ENCODE results near the gene FXR2.

The FXR2 gene

GRCh38 chr17:7614425-7615264 is at the start of gene FXR2:
Gene FXR2, minus strand, starts transcription at chr17:7614897. Its CDS starts 365 bp downstream, at chr17:7614532.
- peak within 1 kb of the TSS; percentile 88 for H3K4me3 ChIP-seq (replicated peaks; ENCODE audit: low read depth, low read length)
- DNase-seq (ENCODE audit: extremely low read depth, low read depth), result peak; percentile 99
- TF ChIP-seq CTCF (IDR thresholded peaks at IDR 0.05; ENCODE audit: low read depth, low read length, missing control alignments), result peak; percentile 69

GRCh38 chr17:7656958-7657609 is 42.4 kb upstream of the FXR2 start:
- DNase-seq (ENCODE audit: extremely low read depth, low read depth), result no peak
- no peak overlapping the region for H3K4me3 ChIP-seq (replicated peaks; ENCODE audit: low read depth, low read length)
- no peak for TF ChIP-seq CTCF (IDR thresholded peaks at IDR 0.05; ENCODE audit: low read depth, low read length, missing control alignments)

- no peak for TF ChIP-seq CTCF (IDR thresholded peaks at IDR 0.05; ENCODE audit: low read depth, low read length, missing control alignments)
- no peak for DNase-seq (ENCODE audit: extremely low read depth, low read depth)
- H3K4me3 ChIP-seq (replicated peaks; ENCODE audit: low read depth, low read length), result no peak overlapping the region
Measured at GRCh38 chr17:7655541-7655840, 40.8 kb upstream of the FXR2 start.

- no peak for TF ChIP-seq CTCF (IDR thresholded peaks at IDR 0.05; ENCODE audit: low read depth, low read length, missing control alignments)
- DNase-seq (ENCODE audit: extremely low read depth, low read depth), result no peak
- no peak overlapping the region for H3K4me3 ChIP-seq (replicated peaks; ENCODE audit: low read depth, low read length)
Measured at GRCh38 chr17:7654832-7655540, 40.3 kb upstream of the FXR2 start.

GRCh38 chr17:7652388-7653356 is 38.0 kb upstream of the FXR2 start:
- no peak for TF ChIP-seq CTCF (IDR thresholded peaks at IDR 0.05; ENCODE audit: low read depth, low read length, missing control alignments)
- H3K4me3 ChIP-seq (replicated peaks; ENCODE audit: low read depth, low read length), result no peak overlapping the region
- no peak for DNase-seq (ENCODE audit: extremely low read depth, low read depth)
